Liver (tissue), 9 donors: Measurements from ENCODE around the gene PAN2. TPM values are rescaled to one million over a fixed set of nuclear protein-coding genes. Genes with fewer than 3 reads are reported as not detected.

Experiments
- DNase-seq: peaks from one replicate; pipeline ENCODE4 v3.0.0-alpha.2; 2017; ENCODE audit warnings: low spot score
- H3K27ac ChIP-seq, 2 donors: one replicate each; pipeline ENCODE4 v1.7.0; 2013; ENCODE audit warnings: inconsistent platforms in 2 of 2, low read length in 2 of 2, control low read depth in 1 of 2, low read depth in 1 of 2, mild to moderate bottlenecking in 1 of 2
- H3K27me3 ChIP-seq, 4 donors: one replicate each; pipeline versions ENCODE4 v1.6.1 to v1.7.0; 2013; ENCODE audit warnings: low read length in 3 of 4, inconsistent platforms in 1 of 4, mild to moderate bottlenecking in 1 of 4, moderate library complexity in 1 of 4; ENCODE audit not compliant: control insufficient read depth in 4 of 4, insufficient read depth in 4 of 4
- H3K36me3 ChIP-seq, 4 donors: one replicate each; pipeline versions ENCODE4 v1.6.1 to v1.7.0; 2013; ENCODE audit warnings: low read length in 3 of 4, mild to moderate bottlenecking in 3 of 4, low read depth in 1 of 4, moderate library complexity in 1 of 4; ENCODE audit not compliant: control insufficient read depth in 4 of 4, insufficient read depth in 3 of 4
- H3K4me1 ChIP-seq, 4 donors: one replicate each; pipeline versions ENCODE4 v1.6.1 to v1.7.0; 2013; ENCODE audit warnings: low read length in 3 of 4, mild to moderate bottlenecking in 3 of 4, moderate library complexity in 1 of 4; ENCODE audit not compliant: control insufficient read depth in 4 of 4, insufficient read depth in 4 of 4
- H3K4me3 ChIP-seq, 3 donors: one replicate each; pipeline versions ENCODE4 v1.6.1 to v1.7.0; 2013; ENCODE audit warnings: low read length in 3 of 3, control low read depth in 1 of 3, low read depth in 1 of 3, mild to moderate bottlenecking in 1 of 3
- H3K9ac ChIP-seq, 2 donors: one replicate each; pipeline ENCODE4 v1.7.0; 2013; ENCODE audit warnings: low read length in 2 of 2, mild to moderate bottlenecking in 2 of 2, moderate library complexity in 2 of 2, control low read depth in 1 of 2, low read depth in 1 of 2
- H3K9me3 ChIP-seq, 4 donors: one replicate each; pipeline versions ENCODE4 v1.6.1 to v1.7.0; 2013; ENCODE audit warnings: low read length in 3 of 4; ENCODE audit not compliant: control insufficient read depth in 4 of 4
- ATF3 ChIP-seq: IDR thresholded peaks from 2 replicates; pipeline ENCODE4 v1.6.1; 2016; ENCODE audit warnings: antibody characterized with exemption
- EGR1 ChIP-seq, 2 donors: IDR thresholded peaks; 2 replicates each; pipeline ENCODE4 v1.6.1; 2016 to 2018; ENCODE audit warnings: antibody characterized with exemption in 2 of 2, low read depth in 2 of 2
- FOXA1 ChIP-seq: IDR thresholded peaks from 2 replicates; pipeline ENCODE4 v1.6.1; 2016; ENCODE audit warnings: antibody characterized with exemption
- FOXA2 ChIP-seq: IDR thresholded peaks from 2 replicates; pipeline ENCODE4 v1.6.1; 2016; ENCODE audit warnings: antibody characterized with exemption
- GABPA ChIP-seq, 2 donors: IDR thresholded peaks in 1 of 2; conservative IDR thresholded peaks in 1 of 2; 2 replicates each; pipeline ENCODE4 v1.6.1; 2016; ENCODE audit warnings: antibody characterized with exemption in 2 of 2, mild to moderate bottlenecking in 1 of 2, moderate library complexity in 1 of 2
- HNF4A ChIP-seq, 2 donors: conservative IDR thresholded peaks; 2 replicates each; pipeline ENCODE4 v1.6.1; 2016; ENCODE audit warnings: antibody characterized with exemption in 2 of 2, mild to moderate bottlenecking in 2 of 2
- HNF4G ChIP-seq: IDR thresholded peaks from 2 replicates; pipeline ENCODE4 v1.6.1; 2016; ENCODE audit warnings: antibody characterized with exemption
- JUND ChIP-seq, 2 donors: IDR thresholded peaks; 2 replicates each; pipeline ENCODE4 v1.6.1; 2016; ENCODE audit warnings: antibody characterized with exemption in 2 of 2
- NR2F2 ChIP-seq: IDR thresholded peaks from 2 replicates; pipeline ENCODE4 v1.6.1; 2016; ENCODE audit warnings: antibody characterized with exemption
- RAD21 ChIP-seq, 2 donors: IDR thresholded peaks; 2 replicates each; pipeline ENCODE4 v1.6.1; 2016; ENCODE audit warnings: antibody characterized with exemption in 2 of 2, mild to moderate bottlenecking in 2 of 2
- REST ChIP-seq: IDR thresholded peaks from 2 replicates; pipeline ENCODE4 v1.6.1; 2016; ENCODE audit warnings: antibody characterized with exemption, mild to moderate bottlenecking
- RXRA ChIP-seq, 2 donors: IDR thresholded peaks; 2 replicates each; pipeline ENCODE4 v1.6.1; 2017 to 2018; ENCODE audit warnings: antibody characterized with exemption in 2 of 2, mild to moderate bottlenecking in 1 of 2
- SP1 ChIP-seq: IDR thresholded peaks from 2 replicates; pipeline ENCODE4 v1.6.1; 2018; ENCODE audit warnings: antibody characterized with exemption, mild to moderate bottlenecking
- TAF1 ChIP-seq: conservative IDR thresholded peaks from 2 replicates; pipeline ENCODE4 v1.6.1; 2016; ENCODE audit warnings: antibody characterized with exemption, mild to moderate bottlenecking
- YY1 ChIP-seq: IDR thresholded peaks from 2 replicates; pipeline ENCODE4 v1.6.1; 2016; ENCODE audit warnings: antibody characterized with exemption, mild to moderate bottlenecking
- WGBS: extraction: QIAGEN DNeasy Blood & Tissue Kit; methylation state at CpG from one replicate; pipeline ENCODE4 v1.1.7; 2013; 5-methylcytosine and 5-hydroxymethylcytosine counted together
- polyA plus RNA-seq, 2 donors: library from polyadenylated mRNA; stranded (reverse) in 1 of 2; unstranded in 1 of 2; fragments of 200-250 nt in 1 of 2; fragments of >200 nt in 1 of 2; fragmentation: Nextera tagmentation in 1 of 2; extraction: Ambion mirVana in 1 of 2; gene quantifications; one replicate each; pipeline versions ENCODE4 v1.2.1 to v1.2.3, GENCODE V29; 2013 to 2015
- total RNA-seq, 2 donors: library from RNA; depleted of rRNA; stranded (reverse); fragments of >200 nt; gene quantifications; one replicate each; pipeline ENCODE4 v1.2.3, GENCODE V29; 2014
- TF ChIP-seq, protein P1 (sequence below): IDR thresholded peaks from 2 replicates; pipeline ENCODE4 v1.6.1; 2016; ENCODE audit warnings: antibody characterized with exemption
- TF ChIP-seq, protein P2 (sequence below): fragments of 150-350 bp; IDR thresholded peaks from 2 replicates; pipeline ENCODE4 v1.5.1; 2017; ENCODE audit warnings: improper control_type of control experiment, low read depth, low read length; ENCODE audit not compliant: missing input control
- TF ChIP-seq, protein P3 (sequence below): IDR thresholded peaks from 2 replicates; pipeline ENCODE4 v1.6.1; 2016; ENCODE audit warnings: antibody characterized with exemption
- donor health status: healthy.
- donor health status: healthy.
- donor health status: healthy.
- donor health status: healthy.
- donor health status: healthy.

The PAN2 gene
- total and polyA plus RNA-seq, 4 donors, result 20.5 to 92.4 (median 27.7) TPM

GRCh38 chr12:56315249-56315621 lies 18.6 kb downstream of the PAN2 start:
- peaks cover 17 to 35% (median 25%) of the 10 kb centered on the region in 4 donors for H3K36me3 ChIP-seq
- TF ChIP-seq FOXA2 (no peak), JUND (IDR thresholded peaks at IDR 0.05) (no peak), REST (no peak), YY1 (no peak), ATF3 (no peak), HNF4A (conservative IDR thresholded peaks at IDR 0.05) (no peak), TAF1 (no peak), NR2F2 (no peak), GABPA (IDR thresholded peaks at IDR 0.05 in 1 of 2, conservative IDR thresholded peaks at IDR 0.05 in 1 of 2) (no peak), SP1 (no peak), RXRA (IDR thresholded peaks at IDR 0.05) (no peak)
- TF ChIP-seq, protein P1, sequence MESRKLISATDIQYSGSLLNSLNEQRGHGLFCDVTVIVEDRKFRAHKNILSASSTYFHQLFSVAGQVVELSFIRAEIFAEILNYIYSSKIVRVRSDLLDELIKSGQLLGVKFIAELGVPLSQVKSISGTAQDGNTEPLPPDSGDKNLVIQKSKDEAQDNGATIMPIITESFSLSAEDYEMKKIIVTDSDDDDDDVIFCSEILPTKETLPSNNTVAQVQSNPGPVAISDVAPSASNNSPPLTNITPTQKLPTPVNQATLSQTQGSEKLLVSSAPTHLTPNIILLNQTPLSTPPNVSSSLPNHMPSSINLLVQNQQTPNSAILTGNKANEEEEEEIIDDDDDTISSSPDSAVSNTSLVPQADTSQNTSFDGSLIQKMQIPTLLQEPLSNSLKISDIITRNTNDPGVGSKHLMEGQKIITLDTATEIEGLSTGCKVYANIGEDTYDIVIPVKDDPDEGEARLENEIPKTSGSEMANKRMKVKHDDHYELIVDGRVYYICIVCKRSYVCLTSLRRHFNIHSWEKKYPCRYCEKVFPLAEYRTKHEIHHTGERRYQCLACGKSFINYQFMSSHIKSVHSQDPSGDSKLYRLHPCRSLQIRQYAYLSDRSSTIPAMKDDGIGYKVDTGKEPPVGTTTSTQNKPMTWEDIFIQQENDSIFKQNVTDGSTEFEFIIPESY, result no peak
- TF ChIP-seq, protein P2, sequence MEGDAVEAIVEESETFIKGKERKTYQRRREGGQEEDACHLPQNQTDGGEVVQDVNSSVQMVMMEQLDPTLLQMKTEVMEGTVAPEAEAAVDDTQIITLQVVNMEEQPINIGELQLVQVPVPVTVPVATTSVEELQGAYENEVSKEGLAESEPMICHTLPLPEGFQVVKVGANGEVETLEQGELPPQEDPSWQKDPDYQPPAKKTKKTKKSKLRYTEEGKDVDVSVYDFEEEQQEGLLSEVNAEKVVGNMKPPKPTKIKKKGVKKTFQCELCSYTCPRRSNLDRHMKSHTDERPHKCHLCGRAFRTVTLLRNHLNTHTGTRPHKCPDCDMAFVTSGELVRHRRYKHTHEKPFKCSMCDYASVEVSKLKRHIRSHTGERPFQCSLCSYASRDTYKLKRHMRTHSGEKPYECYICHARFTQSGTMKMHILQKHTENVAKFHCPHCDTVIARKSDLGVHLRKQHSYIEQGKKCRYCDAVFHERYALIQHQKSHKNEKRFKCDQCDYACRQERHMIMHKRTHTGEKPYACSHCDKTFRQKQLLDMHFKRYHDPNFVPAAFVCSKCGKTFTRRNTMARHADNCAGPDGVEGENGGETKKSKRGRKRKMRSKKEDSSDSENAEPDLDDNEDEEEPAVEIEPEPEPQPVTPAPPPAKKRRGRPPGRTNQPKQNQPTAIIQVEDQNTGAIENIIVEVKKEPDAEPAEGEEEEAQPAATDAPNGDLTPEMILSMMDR, result no peak

GRCh38 chr12:56311003-56311402 lies 22.8 kb downstream of the PAN2 start:
- no peaks in the 10 kb centered on the region for H3K27me3 ChIP-seq
- no peak for DNase-seq
- H3K36me3 ChIP-seq, result peaks cover 9 to 30% (median 20%) of the 10 kb centered on the region in 4 donors
- peaks cover 0 to 26% (median 14%) of the 10 kb centered on the region in 4 donors for H3K4me1 ChIP-seq
- H3K9ac ChIP-seq, result no peak overlapping the region
- H3K9me3 ChIP-seq, result no peaks in the 10 kb centered on the region
- WGBS, result 97% methylated on average over 12 of the region's 12 CpGs
- no peak overlapping the region for H3K4me3 ChIP-seq
- no peak overlapping the region for H3K27ac ChIP-seq
- TF ChIP-seq RXRA (IDR thresholded peaks at IDR 0.05) (no peak), YY1 (no peak), HNF4G (no peak), REST (no peak), NR2F2 (no peak), EGR1 (IDR thresholded peaks at IDR 0.05; ENCODE audit: low read depth in 2 of 2) (no peak), FOXA1 (no peak), HNF4A (conservative IDR thresholded peaks at IDR 0.05) (no peak), RAD21 (IDR thresholded peaks at IDR 0.05) (no peak), FOXA2 (no peak), GABPA (IDR thresholded peaks at IDR 0.05 in 1 of 2, conservative IDR thresholded peaks at IDR 0.05 in 1 of 2) (no peak), JUND (IDR thresholded peaks at IDR 0.05) (no peak), ATF3 (no peak)
- TF ChIP-seq, protein P1, result no peak
- TF ChIP-seq, protein P3, sequence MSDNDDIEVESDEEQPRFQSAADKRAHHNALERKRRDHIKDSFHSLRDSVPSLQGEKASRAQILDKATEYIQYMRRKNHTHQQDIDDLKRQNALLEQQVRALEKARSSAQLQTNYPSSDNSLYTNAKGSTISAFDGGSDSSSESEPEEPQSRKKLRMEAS, result no peak

More at GRCh38 chr12:56315249-56315621, 18.6 kb downstream of the PAN2 start:
- H3K4me1 ChIP-seq, result peaks cover 0 to 20% (median 14%) of the 10 kb centered on the region in 4 donors
- under 1% methylated on average over 11 of the region's 11 CpGs for WGBS
- no peaks in the 10 kb centered on the region for H3K27me3 ChIP-seq
- H3K4me3 ChIP-seq, result peak overlapping the region; percentile 67 to 81 (median 69)
- peak overlapping the region; percentile 86 to 98 for H3K27ac ChIP-seq
- H3K9ac ChIP-seq, result peak overlapping the region; percentile 72 to 88
- no peaks in the 10 kb centered on the region for H3K9me3 ChIP-seq
- no peak for DNase-seq
